HG03442 (cell line): ENCODE results near the gene MORN1.

Experiments
- ATAC-seq: cut with Tn5 transposase; IDR thresholded peaks from one replicate; pipeline ENCODE4 v1.9.1; 2021; ENCODE audit warnings: mild to moderate bottlenecking, moderate library complexity; ENCODE audit not compliant: unreplicated experiment

MORN1 gene

DNA sequence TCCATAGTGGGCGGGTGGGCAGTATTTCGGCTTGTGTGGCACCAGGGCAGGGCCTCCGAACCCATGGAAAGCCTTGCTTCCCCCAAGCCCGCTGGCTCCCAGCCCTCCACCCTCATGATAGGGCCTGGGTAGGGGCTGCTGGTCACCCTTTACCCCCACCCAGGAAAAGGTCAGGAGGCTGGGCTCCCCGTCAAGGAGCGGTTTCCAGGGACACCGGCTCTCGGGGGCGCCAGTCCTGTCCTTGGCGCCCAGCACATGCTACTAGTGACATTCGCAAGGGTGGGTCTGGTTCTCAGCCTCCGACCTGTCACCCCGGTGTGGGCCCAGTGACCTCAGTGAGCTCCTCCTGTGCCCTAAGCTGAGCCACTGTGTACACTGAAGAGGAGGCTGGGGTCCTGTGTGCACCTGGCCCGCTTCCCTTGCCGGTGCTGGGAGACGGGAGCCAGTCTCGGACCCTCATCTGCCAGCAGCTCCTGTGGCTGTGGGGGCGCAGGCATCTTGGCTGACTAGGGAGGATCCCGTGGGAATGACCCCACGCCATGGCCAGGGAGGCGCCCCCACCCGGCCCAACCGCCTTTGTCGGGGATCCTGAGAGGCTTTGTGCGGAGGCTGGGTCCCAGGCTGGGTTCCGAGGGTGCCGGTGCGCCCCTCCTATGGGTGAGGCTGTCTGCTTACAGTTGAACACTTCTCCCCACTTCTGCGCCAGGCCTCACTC, 108.6 kb downstream of the MORN1 start:
- ATAC-seq = no peak

DNA sequence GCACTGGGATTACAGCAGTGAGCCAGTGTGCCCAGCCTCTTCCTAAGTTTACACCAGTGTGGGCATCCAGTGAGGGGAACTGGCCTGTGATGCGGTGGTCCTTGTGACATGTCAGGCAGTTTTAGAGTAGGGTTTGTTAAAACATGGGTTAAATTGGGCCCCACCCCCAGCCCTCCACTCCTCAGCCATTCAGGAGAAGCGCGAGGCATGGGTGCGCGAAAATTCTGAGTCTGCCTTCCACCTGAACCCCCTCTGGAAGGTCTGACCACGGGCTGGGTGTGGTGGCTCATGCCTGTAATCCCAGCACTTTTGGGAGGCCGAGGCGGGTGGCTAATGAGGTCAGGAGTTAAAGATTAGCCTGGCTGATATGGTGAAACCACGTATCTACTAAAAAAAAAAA, 111.5 kb downstream of the MORN1 start:
- no peak for ATAC-seq

DNA sequence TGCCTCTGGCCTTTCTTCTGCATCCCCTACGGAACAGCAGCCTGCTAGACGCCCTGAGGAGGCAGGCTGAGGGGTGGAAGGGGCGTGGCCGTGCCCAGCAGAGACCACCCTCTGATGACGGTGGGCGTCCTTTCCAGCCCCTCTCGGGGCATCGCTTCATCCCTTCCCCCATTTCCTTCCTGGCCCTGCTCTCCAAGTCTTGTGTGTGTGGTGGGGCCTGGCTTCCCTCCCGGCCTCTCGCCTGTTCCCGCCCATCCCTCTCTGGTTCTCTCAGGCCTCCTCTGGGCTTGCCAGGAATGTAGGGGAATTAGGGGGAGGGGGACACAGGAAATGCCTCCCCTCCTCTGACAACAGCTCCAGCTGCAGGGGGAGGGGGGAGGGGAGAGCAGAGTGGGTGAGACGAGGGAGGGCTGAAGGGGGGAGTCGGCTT, 112.1 kb downstream of the MORN1 start:
- no peak for ATAC-seq

DNA sequence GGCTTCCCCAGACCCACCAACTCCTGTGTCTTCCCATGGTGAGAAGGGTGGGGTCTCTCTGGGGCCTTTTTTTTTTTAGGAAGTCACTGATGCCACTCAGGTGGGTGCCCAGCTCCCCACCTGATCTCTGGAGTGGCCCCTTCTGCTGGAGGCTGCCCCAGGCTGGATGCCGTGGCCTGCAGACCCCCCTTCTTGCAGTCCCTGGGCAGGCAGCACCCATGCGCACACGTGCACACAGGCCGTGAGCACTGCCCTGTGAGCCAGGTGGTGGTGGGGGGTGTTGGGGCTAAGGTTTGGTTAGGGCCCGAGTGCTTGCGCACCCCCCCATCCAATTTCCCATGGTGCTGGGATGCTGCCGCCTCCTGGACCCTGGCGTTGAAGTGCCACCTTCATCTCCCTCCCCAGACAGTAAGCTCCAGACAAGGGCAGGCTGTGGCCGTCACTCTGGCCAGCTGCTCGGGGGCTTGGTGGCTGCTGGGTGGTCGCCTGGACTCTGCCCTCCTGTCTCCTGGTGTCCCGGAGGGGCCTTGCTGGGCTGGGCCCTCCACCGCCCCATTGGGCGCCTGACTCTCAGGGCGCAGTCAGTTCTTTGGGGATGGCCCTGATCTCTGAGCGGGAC, 112.7 kb downstream of the MORN1 start:
- ATAC-seq = no peak

DNA sequence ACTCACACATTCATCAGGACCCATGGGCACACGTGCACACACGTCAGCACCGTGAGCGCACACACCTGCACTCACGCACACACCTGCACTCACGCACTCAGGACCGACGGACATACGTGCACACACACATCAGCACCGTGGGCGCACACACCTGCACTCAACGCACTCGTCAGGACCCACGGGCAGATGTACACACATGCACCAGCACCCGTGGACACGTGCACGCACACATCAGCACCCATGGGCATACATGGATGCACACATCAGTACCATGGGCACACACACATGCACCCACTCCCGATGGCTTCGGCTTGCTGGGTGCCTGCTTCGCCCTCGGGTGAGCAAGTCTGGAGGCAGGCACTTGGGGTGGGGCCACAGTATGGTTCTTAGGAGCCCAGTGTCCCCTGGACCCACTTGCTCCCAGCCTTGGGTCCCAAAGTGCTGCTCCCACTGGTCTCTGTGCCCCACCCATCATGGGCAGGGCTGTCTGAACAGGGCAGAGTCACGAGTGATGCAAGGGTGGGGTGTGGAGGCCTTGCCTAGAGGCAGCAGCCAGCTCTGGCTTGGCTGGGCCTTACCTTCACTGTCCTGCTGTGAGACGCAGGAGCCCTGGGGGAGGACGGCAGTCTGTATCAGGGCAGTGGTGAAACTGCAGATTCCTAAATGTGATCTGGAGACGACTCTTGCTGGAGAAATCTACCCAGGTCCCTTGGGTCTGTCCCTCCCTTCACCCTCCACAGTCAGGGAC, 113.4 kb downstream of the MORN1 start:
- no peak for ATAC-seq

DNA sequence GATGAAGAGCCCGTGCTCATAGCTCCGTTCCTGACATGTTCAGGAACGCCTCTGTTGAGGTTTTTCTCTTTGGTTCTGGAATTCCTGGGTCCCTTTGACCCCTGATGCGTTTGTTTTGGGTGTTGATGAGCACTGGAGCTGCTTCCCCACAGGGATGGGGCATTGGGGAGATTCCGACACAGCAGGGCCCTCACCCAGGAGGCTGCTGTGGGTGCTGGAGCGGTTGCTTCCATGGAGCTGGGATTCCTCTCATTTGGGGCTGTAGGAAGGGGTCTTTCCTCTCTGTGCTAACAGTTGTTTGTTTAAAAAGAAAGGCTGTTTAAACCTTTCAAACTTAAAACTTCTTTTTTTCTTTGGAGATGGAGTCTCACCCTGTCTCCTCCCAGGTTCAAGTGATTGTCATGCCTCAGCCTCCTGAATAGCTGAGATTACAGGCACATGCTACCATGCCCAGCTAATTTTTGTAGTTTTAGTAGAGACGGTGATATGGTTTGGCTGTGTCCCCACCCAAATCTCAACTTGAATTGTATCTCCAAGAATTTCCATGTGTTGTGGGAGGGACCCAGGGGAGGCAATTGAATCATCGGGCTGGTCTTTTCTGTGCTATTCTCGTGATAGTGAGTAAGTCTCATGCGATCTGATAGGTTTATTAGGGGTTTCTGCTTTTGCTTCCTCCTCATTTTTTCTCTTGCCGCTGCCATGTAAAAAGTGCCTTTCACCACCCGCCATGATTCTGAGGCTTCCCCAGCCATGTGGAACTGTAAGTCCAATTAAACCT, 114.4 kb downstream of the MORN1 start:
- ATAC-seq = no peak

DNA sequence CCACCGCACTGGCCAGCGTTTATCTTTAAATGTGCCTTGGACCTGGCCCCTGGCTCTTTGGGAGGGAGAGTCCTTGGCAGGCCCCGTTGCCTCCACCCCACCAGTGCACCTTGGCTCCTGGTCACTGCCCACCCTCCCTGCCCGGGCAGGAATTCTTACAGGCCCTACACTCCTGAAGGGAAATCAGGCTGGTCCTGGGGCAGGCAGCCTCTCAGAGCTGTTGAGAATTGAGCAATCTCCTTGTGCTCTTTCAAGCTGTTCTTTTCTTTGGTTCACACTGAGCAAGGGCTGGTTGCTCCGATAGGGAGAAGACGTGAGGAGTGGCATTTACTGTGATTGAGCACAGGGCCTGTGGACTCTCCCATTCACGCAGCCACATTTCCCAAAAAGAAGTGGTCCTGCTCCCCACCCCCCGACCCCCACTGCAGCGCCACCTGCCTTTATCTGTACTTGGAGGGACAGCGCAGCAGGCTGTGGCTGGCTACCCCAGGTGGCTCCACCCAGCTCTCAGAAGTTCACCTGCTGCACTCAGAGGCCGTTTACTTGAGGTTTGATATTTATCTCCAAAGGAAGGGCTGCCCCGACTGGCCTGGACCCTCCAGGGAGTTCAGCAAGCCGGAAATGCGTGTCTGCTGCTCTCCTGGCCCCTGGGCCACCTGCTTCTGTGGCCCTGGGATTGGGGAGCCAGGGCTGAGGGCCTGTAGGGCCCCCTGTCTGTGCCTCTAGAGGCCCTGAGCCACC, 115.4 kb downstream of the MORN1 start:
- ATAC-seq = no peak

DNA sequence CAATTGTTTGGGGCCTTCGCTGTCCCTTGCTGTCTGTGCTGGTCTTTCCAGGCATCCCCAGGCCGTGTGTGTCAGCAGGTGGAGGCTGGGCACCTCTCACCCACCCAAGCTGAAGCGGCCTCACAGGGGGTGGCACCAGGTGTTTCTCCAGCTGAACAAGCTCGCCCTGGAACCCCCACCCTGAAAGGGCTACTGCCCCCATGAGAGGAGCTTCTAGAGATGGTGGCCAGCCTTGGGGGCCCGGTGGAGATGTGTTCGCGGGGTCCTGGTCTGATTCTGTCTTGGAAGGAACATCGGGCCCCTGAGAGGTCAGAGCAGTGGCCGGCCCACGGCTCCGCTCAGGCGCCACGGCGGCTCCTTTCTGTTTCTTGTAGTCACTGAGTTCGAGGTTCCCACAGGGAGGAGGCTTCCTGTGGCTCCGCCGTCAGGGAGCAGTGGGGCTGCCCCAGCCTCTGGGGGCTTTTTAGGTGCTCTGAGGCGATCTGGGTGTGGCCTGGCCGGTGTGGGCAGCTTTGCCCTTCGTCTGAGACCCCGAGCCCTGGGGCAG, 116.4 kb downstream of the MORN1 start:
- ATAC-seq = no peak

DNA sequence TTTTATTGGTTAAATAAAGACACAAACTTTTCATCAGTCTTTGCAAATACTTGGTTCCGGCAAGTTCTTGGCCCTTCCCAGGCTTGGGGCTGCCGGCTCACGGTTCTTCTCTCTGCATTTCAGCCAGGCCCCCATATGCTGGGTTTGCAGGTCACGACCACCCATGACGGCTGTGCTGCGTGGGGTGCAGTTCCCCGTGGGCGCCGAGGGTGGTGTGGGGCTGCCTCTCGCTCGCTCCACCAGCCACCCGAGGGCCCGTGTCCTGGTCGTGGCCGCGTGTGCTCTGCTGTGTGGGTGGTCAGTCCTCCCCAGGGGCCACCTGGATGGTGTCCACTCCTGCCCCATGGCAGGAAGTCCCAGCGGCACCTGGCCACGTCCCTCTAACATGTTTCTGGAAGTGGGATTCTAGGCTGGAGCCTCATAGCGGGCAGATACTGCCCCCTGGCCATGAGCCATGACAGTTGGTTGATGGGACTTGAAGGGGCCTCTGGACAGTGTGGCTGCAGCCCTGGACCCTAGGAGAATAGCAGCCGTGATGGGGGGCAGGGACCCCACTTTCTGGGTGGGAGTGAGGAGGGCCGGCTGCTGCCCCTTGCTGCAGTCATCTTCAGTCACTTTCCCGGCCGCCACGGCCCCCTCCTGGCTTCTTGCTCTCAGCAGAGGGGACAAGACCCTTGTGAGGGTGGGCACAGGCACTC, 117.0 kb downstream of the MORN1 start:
- no peak for ATAC-seq

DNA sequence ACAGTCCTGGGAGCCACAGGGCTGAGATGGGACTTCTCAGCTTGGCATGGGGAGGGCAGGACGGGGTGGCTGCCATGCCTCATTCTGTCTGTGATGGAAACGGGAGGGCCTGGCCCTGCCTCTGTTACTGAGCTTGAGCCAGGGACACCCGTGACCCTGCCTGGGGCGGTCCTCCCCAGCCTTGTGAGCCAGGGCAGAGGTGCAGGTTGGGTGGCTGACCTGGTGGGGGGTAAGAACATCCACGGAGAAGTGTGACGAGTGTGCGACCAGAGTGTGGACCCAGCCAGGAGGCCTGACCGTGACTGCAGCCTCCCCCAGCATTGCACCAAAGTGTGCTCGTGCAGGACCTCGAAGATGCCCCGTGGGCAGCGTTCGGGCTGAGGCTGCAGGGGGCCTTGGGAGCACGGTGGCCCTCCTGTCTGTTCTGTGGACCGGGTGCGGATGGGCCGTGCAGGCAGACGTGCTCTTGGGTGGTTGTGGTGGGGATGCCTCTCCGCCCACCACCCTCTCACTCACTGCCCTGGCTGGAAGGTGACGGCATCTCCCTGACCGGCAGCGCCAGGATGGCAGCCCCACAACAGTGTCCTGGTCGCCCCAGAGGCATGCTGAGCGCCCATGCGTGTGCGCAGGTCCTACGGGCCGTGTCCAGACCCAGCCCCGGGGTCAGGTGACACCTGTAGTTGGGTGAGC, 117.8 kb downstream of the MORN1 start:
- no peak for ATAC-seq

DNA sequence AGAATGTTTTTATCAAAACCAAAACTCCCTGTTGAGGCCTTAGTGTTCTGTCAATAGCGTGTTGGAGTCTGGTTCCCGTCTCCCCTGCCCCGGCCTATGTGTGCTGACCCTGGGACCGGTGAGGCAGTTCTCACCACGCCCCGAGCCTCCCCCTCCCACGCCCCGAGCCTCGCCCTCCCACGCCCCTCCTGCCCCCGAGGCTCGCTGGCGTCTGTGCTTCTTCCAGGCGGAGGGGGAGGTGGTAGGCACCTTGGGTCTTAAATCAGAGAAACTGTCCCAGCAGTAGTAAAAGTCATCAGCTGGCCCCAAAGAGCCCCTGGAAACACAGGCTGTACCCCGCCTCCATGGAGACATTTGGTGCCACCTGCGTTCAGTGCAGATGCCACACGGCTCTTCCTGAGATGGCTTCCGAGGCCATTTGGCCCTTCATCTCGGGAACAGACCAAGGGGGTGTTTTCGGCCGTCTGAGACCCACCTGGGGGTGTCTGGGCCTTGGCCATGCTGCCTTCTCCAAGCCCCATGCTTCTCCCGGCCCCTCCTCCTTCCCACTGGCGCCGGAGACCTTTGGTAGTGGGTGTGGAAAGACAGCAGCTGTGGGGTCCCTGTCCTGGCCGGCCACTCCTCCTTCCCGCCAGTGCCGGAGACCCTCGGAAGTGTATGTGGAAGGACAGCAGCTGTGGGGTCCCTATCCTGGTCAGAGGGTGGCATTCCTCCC, 118.5 kb downstream of the MORN1 start:
- ATAC-seq = no peak

DNA sequence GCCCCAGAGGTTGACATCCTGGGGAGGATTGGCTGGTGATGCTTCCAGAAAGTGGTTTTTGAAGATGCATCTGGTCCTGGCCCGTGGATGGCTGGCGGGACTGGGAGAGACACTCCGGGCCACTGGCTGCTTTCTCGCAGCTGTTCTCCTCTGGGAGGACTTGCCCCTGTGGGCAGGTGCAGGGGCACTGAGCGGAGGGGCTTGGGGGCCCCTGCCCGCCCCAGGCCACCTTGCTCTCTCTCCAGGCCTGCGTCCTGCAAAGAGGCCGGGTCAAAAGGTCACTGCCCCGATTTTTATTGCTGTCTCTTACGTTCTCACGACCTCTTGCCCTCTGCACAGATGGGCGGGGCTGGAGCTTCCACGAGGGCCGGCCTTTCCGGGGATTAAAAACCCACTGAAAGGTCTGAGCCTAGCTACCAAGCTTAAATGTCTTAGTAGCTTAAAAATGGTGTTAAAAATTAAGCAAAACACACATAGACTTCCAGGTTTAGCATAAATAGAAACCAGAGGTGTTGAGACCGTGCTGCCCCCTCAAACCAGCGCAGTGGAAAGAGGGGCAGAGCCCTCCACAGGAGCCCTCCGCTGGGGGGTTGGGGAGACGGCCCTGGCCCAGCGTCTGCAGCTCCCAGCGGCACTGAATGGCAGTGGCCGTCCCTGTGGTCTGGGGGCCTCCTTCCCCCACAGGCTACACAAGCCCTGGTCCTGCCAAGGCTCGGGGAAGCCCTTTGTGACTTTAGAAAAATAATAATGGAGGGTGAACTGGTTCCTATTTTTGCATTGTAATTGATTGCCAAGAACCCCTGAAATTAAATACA, 119.3 kb downstream of the MORN1 start:
- ATAC-seq = no peak
